GM21515 (cell line): ENCODE data around the gene C19orf25.

Experiments
- ATAC-seq: cut with Tn5 transposase; IDR thresholded peaks from one replicate; pipeline ENCODE4 v1.9.1; 2021; ENCODE audit not compliant: unreplicated experiment

C19orf25 gene

DNA sequence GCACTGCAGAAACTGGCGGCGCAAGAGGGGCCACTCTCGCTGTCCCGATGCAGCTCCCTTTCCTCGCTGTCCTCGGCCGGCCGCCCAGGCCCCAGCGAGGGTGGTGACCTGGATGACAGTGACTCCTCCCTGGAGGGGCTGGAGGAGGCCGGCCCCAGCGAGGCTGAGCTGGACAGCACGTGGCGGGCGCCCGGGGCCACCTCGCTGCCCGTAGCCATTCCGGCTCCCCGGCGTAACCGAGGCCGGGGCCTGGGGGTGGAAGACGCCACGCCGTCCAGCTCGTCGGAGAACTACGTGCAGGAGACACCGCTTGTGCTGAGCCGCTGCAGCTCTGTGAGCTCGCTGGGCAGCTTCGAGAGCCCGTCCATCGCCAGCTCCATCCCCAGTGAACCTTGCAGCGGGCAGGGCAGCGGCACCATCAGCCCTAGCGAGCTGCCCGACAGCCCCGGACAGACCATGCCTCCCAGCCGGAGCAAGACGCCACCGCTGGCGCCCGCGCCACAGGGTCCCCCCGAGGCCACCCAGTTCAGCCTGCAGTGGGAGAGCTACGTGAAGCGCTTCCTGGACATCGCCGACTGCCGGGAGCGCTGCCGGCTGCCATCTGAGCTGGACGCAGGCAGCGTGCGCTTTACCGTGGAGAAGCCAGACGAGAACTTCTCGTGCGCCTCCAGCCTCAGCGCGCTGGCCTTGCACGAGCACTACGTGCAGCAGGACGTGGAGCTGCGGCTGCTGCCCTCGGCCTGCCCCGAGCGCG is 12.4 kb downstream of the C19orf25 start:
- no peak for ATAC-seq

DNA sequence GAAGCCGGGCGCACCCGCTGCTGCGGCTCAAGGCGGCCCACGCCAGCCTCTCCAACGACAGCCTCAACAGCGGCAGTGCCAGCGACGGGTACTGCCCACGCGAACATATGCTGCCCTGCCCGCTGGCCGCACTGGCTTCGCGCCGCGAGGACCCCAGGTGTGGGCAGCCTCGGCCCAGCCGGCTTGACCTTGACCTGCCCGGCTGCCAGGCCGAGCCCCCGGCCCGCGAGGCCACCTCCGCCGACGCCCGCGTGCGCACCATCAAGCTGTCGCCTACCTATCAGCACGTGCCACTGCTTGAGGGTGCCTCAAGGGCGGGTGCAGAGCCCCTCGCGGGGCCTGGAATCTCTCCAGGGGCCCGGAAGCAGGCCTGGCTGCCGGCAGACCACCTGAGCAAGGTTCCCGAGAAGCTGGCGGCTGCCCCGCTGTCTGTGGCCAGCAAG is 13.0 kb downstream of the C19orf25 start:
- ATAC-seq = no peak

GRCh38 chr19:1465191-1466016 is 13.6 kb downstream of the C19orf25 start:
- no peak for ATAC-seq

DNA sequence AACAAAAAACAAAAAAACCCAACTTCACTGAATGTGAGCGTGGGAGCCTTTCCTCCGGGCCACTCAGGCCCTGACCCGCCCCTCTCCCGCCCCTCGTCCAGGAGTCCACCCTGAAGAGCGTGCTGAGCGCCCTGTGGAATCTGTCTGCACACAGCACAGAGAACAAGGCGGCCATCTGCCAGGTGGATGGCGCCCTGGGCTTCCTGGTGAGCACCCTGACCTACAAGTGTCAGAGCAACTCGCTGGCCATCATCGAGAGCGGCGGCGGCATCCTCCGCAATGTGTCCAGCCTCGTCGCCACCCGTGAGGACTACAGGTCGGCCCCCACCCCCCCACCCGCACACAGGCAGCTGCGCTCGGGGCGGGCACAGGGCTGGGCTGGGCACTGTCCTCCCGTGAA is 17.2 kb downstream of the C19orf25 start:
- no peak for ATAC-seq

DNA sequence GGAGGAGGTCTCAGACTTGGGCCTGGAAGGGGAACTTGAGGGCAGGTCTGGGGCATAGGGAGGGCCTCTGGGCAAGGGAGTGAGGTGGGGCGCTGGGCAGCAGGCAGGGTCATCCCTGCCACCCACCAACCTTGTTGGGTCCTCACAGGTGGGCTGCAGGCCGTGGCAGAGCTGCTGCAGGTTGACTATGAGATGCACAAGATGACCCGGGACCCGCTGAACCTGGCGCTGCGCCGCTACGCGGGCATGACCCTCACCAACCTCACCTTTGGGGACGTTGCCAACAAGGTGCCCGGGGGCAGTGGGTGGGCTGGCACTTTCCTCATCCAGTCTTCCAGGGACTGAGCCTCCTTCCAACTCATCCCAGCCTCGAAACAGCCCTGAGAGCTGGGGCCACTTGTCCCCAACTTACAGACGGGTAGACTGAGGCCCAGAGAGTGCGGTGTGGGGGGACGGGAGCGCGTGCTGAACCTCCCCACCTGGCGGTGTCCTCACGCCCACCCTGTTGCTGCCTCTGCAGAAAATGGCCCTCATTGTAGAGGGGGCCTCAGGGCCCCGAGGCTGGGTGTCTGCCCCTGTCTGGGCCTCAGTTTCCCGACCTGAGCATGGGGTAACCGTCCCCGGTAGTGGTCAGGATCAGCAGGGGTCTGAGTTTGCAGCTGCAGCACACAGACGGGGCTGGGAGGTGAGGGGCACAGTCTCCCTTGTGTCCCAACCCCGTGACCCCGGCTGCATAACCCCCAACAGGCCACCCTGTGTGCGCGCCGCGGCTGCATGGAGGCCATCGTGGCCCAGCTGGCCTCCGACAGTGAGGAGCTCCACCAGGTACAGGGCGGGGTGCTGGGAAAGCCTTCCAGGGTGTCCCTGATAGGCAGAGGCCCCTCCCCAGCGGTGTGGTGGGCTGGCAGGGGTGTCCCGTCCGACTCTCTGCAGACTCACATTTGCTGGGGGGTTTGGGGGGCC is 18.7 kb downstream of the C19orf25 start:
- ATAC-seq = no peak

DNA sequence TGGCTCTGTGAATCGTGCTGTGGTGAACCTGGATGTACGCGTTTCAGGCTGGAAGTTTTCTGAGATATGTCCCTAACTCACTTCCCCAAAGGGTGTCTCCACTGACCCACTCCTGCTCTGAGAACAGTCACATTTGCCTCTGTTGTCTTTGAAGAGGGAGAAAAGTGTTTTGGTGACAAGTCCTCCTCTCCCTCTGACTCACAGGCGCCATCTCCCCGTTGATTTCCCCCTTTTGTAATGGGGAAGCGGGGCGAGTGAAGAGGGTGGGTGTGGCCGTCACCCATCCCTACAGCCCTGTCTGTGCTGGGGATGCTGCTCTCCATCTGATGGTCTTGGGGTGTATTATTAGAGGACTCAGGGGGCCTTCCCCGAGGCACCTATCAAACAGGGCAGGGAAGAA is 19.5 kb downstream of the C19orf25 start:
- ATAC-seq = no peak

DNA sequence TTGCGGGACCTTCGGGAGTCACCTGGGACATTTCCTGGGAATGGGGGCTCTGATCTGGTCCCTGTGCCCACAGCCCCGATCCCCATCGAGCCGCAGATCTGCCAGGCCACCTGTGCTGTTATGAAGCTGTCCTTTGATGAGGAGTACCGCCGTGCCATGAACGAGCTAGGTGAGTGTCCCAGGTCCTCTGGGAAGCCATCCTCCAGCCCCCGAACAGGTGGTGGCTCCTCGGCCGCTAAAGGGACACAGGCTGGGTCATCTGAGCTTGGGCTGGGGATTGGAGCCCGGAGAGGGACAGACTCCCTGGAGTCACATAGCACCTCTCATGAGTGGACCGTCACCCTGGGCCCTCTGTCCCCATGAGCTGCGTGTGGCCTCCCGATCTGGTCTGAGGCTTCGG is 21.1 kb downstream of the C19orf25 start:
- ATAC-seq = no peak

GRCh38 chr19:1457031-1457739 is 21.8 kb downstream of the C19orf25 start:
- no peak for ATAC-seq

DNA sequence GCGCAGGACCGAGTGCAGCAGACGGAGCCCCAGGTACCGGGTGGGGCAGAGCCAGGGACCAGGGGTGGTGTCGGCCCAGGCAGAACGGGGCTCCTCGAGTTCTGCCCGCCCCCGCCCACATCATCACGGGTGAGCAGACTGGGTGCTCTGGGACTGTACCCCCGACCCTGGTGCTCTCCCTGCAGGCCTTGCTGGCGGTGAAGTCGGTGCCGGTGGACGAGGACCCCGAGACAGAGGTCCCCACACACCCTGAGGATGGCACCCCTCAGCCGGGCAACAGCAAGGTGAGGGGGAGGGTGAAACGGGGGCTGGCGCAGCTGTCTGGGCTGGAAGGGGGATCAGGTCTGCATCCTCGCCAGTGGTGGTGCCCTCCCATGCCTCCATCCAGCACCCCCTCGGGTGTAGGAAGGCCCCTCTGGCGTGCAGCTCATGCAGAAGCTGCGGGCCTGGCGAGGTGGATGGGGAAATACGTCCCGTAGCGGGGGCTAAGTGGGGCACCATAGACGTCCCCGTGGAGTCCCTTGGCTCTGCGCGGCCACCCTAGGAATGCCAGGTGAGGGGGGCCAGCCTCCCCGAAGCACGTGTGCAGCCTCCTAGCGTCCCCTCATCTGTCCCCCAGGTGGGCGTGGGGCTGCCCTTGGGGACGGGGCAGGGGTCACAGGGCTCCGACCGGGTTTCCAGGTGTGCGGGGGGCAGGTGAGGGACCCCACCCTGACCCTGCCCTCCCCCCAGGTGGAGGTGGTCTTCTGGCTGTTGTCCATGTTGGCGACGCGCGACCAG is 22.7 kb downstream of the C19orf25 start:
- no peak for ATAC-seq

DNA sequence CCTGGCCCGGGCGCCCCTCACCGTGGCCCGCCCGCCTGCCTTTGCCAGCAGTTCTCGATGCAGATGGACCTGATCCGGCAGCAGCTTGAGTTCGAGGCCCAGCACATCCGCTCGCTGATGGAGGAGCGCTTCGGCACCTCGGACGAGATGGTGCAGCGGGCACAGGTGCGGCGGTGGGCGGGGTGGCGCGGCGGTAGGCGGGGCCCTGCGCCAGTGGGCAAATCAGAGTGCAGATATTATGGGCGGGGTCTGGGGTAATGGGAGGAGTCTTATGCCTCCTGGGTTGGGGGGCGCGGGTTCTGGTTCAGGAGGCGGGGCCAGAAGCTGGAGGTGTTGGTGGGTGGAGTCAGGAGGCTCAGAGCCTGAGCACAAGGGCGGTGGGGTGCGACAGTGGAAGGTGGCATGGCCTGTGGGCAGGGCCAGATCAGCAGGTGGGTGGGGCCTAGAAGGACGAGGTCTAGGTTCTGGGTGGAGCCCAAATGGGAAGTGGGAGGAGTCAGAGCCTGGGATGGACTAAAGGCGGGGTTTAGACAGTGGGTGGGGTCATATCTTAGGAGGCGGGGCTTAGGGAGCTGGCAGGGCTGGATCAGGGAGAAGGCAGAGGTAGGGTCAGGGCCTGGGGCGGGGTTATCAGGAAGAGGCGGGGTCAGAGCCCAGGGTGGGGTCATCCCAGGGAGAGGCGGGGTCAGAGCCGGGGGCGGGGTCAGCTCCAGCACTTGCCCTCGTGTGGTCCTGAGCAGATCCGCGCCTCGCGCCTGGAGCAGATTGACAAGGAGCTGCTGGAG is 23.5 kb downstream of the C19orf25 start:
- ATAC-seq = no peak

DNA sequence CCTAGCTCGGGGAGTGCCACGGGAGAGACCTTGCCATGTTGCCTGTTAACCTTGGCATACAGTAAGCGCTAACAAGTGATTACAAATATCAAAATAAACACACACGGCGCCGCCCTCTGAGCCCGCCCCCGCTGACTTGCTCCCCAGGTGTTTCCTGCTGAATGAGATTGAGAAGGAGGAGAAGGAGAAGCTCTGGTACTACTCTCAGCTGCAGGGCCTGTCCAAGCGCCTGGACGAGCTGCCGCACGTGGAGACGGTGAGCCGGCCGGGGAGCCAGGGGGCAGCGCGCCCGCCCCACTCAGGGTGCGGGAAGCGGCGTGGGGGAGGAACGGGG is 24.0 kb downstream of the C19orf25 start:
- ATAC-seq = no peak

DNA sequence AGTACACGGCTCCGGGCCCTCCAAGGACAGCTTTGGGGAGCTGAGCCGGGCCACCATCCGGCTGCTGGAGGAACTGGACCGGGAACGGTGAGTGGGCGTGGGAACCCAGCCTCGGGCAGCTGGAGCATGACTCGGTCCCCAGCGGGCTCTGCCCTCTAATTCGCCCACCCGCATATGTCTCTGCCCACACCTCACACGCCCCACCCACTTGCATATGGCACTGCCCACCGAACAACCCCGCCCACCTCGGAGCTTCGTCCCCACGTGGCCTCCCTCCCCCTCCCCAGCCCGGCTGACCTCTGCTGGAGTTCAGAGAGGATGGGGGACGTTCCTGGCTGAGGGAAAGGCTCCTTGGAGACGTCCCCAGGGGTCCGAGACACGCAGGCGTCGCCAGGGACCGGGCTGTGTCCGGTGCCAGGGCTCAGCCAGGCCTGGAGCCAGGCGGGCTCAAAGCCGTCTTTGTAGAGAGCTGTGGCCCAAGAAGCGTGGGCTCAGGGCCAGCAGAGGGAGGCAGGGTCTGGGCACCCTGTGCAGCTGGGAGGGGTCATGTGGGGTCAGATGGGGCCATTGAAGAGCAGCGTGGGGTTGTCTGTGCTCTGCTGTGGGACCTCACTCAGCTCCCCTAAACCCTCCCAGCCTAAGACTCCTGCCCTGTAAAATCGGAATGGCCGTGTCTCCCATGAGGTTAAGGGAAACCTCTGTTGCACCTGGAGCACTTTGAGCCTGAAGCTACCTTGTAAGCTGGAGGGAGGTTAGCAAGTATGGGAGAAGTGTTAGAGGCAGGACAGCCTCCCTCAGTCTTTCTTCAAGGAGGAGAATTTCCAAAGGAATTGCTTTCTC is 25.3 kb downstream of the C19orf25 start:
- no peak for ATAC-seq

DNA sequence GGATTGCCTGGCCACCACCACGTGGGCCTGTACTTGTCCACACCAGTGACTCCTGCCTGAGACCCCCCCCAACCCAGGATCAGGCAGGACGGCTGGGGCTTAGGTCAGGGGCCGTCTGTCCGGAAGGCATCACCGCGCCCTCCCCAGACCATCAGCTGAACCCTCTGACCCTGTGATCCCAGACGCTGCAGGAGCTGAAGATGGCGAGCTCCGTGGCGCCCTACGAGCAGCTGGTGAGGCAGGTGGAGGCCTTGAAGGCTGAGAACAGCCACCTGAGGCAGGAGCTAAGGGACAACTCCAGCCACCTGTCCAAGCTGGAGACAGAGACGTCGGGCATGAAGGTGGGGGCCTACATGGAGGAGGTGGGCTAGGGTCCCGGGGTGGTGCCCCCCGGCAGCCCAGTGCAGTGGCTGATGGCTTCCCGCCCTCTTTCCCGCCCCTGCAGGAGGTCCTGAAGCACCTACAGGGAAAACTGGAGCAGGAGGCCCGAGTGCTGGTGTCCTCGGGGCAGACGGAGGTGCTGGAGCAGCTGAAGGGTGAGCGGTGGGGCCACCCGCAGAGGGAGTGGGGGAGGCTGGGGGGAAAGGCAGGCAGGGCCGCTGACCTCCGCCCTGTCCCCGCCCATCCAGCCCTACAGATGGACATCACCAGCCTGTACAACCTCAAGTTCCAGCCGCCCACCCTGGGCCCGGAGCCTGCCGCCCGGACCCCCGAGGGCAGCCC is 26.1 kb downstream of the C19orf25 start:
- no peak for ATAC-seq

DNA sequence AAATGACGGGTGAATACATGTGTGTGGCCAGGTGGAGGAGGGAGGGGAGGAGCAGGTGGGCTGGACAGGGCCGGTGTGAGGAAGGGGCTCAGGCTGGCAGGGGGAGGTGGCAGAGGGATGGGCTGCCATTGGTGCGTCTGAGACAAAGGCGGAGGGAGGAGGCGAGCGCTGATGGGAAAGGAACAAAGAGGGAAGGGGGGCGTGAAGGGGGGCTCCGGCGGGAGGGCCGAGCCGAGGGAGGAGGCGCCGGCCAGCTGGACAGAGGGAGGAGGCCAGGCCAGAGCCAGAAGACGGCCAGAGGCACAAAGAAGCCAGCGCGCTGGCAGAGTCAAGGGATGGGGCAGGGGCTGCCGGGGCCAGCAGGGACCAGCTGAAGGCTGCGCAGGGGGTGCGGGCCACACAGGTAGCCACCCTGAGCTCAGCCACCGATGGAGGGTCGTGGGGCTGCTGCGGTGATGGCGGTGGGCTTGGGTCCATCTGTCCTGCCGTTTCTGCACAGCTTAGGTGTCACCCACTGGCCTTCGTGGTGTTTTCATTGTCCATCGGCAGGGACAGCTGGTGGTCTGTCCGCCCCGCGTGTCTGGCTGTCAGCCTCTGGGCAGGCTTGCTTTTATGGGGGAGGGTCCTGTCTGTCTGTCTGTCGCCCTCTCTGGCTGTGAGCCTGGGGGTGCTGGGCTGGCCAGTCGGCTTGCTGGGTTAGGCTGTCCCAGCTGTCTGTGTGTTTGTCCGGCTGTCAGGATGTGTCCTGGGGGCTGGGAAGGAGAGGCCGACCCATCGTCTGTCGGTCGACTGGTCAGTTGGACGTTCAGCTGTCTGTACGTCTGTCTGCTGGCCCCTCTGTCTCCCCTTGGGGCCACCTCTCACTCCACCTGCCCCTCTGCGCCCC is 26.9 kb downstream of the C19orf25 start:
- ATAC-seq = no peak

GRCh38 chr19:1450735-1451731 is 28.0 kb downstream of the C19orf25 start:
- no peak for ATAC-seq
